Endothelial cell of umbilical vein (primary cell): ENCODE data around the gene ANAPC5. TPM values are rescaled to one million over a fixed set of nuclear protein-coding genes. Genes with fewer than 3 reads are reported as not detected.

Experiments used
- BruUV-seq: library from RNA; stranded (reverse); fragments of 400-500 nt; replicated peaks from 2 replicates; lab custom pipeline; 2021; lab: Mats Ljungman, UMichigan
- CTCF ChIA-PET: fragments of 300-600, 350-600 bp; sonication (Branson Sonifier 250); formaldehyde crosslinking; loops from one replicate; lab custom pipeline; 2021; ENCODE audit warnings: antibody characterized with exemption, inconsistent platforms; lab: Charles Lee
- POLR2A ChIA-PET: fragments of 300-600, 350-600 bp; sonication (Branson Sonifier 250); formaldehyde crosslinking; loops from one replicate; lab custom pipeline; 2021; ENCODE audit warnings: antibody characterized with exemption, inconsistent platforms; lab: Charles Lee
- DNase-seq: peaks from one replicate; pipeline ENCODE4 v3.0.0-alpha.2; 2011; ENCODE audit warnings: low read depth, low spot score
- FAIRE-seq: peaks from 2 replicates; lab custom pipeline; 2011; peaks lifted over from hg19 to GRCh38; lab: Jason Lieb, UNC
- H2AFZ ChIP-seq: 2 replicates; pipeline ENCODE4 v1.6.0; 2012; ENCODE audit warnings: low read depth, low read length, control low read depth, inconsistent platforms
- H3K27ac ChIP-seq: 2 replicates; pipeline ENCODE4 v1.5.1; 2011; ENCODE audit warnings: low read depth, mild to moderate bottlenecking, control low read depth, low read length, moderate library complexity; ENCODE audit not compliant: insufficient read depth
- H3K27me3 ChIP-seq, 2 experiments: 2 replicates each; pipeline versions ENCODE4 v1.6.0 to v1.6.1; 2011; ENCODE audit warnings: low read length in 2 of 2, mixed read lengths in 1 of 2; ENCODE audit not compliant: control insufficient read depth in 2 of 2, insufficient read depth in 2 of 2
- H3K36me3 ChIP-seq, 2 experiments: 2 replicates in 1 of 2; 3 replicates in 1 of 2; pipeline ENCODE4 v1.5.1; 2011; ENCODE audit warnings: low read length in 2 of 2, mild to moderate bottlenecking in 1 of 2, moderate library complexity in 1 of 2; ENCODE audit not compliant: control insufficient read depth in 2 of 2, insufficient read depth in 2 of 2; ENCODE audit errors: extremely low read depth in 1 of 2
- H3K4me1 ChIP-seq: 3 replicates; pipeline ENCODE4 v1.5.1; 2011; ENCODE audit warnings: mild to moderate bottlenecking, low read length; ENCODE audit not compliant: control insufficient read depth, insufficient read depth; ENCODE audit errors: extremely low read depth
- H3K4me2 ChIP-seq: 2 replicates; pipeline ENCODE4 v1.6.1; 2011; ENCODE audit warnings: low read length, control low read depth, mixed read lengths; ENCODE audit not compliant: insufficient read depth
- H3K4me3 ChIP-seq, 3 experiments: fragments of 200-600 bp in 1 of 3; sonication (generic), shearing (Covaris generic) in 1 of 3; replicated peaks in 1 of 3; 2 replicates each; pipeline ENCODE4 v1.5.1; 2011 to 2016; ENCODE audit warnings: control low read depth in 3 of 3, low read length in 3 of 3, mild to moderate bottlenecking in 2 of 3, inconsistent platforms in 1 of 3, low read depth in 1 of 3, moderate library complexity in 1 of 3; ENCODE audit not compliant: insufficient read depth in 1 of 3
- H3K79me2 ChIP-seq: 2 replicates; pipeline ENCODE4 v1.6.0; 2012; ENCODE audit warnings: low read length, inconsistent platforms; ENCODE audit not compliant: control insufficient read depth, insufficient read depth
- H3K9ac ChIP-seq: replicated peaks from 2 replicates; pipeline ENCODE3; 2011; ENCODE audit warnings: low read length, control low read depth; ENCODE audit not compliant: insufficient read depth; ENCODE audit errors: extremely low read depth
- H3K9me1 ChIP-seq: replicated peaks from 3 replicates; pipeline ENCODE4 v1.6.0; 2011; ENCODE audit warnings: mild to moderate bottlenecking, low read length; ENCODE audit not compliant: control insufficient read depth, insufficient read depth; ENCODE audit errors: extremely low read depth
- H3K9me3 ChIP-seq: replicated peaks from 2 replicates; pipeline ENCODE4 v1.5.1; 2012; ENCODE audit warnings: low read length, inconsistent platforms; ENCODE audit not compliant: control insufficient read depth, insufficient read depth
- H4K20me1 ChIP-seq: replicated peaks from 2 replicates; pipeline ENCODE3; 2011; ENCODE audit warnings: mild to moderate bottlenecking, low read length; ENCODE audit not compliant: control insufficient read depth, insufficient read depth; ENCODE audit errors: extremely low read depth
- EZH2 ChIP-seq: IDR thresholded peaks from 2 replicates; pipeline ENCODE4 v1.6.1; 2012; ENCODE audit warnings: borderline replicate concordance, low read depth, mild to moderate bottlenecking, moderate library complexity, low read length, inconsistent platforms; ENCODE audit not compliant: severe bottlenecking
- FOS ChIP-seq: IDR thresholded peaks from 2 replicates; pipeline ENCODE4 v1.6.1; 2011; ENCODE audit warnings: mild to moderate bottlenecking, low read length, moderate library complexity, borderline replicate concordance; ENCODE audit not compliant: insufficient read depth
- GATA2 ChIP-seq: IDR thresholded peaks from 2 replicates; pipeline ENCODE4 v1.7.0; 2011; ENCODE audit warnings: low read depth, mild to moderate bottlenecking, moderate library complexity, mixed read lengths, low read length; ENCODE audit not compliant: insufficient read length, insufficient read depth
- JUN ChIP-seq: IDR thresholded peaks from 2 replicates; pipeline ENCODE4 v1.6.1; 2011; ENCODE audit warnings: borderline replicate concordance, low read depth; ENCODE audit not compliant: insufficient read length, insufficient read depth
- MYC ChIP-seq: IDR thresholded peaks from one replicate; pipeline ENCODE4 v1.6.1; 2011; ENCODE audit warnings: mild to moderate bottlenecking, low read depth, low read length
- POLR2A ChIP-seq: IDR thresholded peaks from 2 replicates; pipeline ENCODE4 v1.6.1; 2012; ENCODE audit warnings: low read depth, mild to moderate bottlenecking, control low read depth, low read length
- POLR2AphosphoS5 ChIP-seq: IDR thresholded peaks from 2 replicates; pipeline ENCODE4 v1.6.1; 2012; ENCODE audit warnings: low read depth, mild to moderate bottlenecking, control low read depth, low read length, moderate library complexity; ENCODE audit not compliant: insufficient read depth
- dilution Hi-C: fragments of 300-500 bp; cut with MboI; formaldehyde crosslinking; loops from one replicate; pipeline ENCODE4 v1.15.0; 2019; ENCODE audit warnings: low sequenced_read_pairs; ENCODE audit not compliant: extremely low pct_ligation_motif_present
- intact Hi-C: fragments of 100-400 bp; cut with micrococcal nuclease; formaldehyde crosslinking; loops from one replicate; pipeline ENCODE4 v1.10.0; 2022
- polyA plus RNA-seq, 4 experiments: library from polyadenylated mRNA; depleted of rRNA in 3 of 4; stranded (reverse) in 3 of 4; unstranded in 1 of 4; fragments of >200 nt; gene quantifications; 2 replicates each; pipeline versions ENCODE4 v1.2.1 to v1.2.3, GENCODE V29; 2011 to 2012; ENCODE audit warnings: missing spikeins in 1 of 4
- total RNA-seq: library from RNA; stranded (reverse); gene quantifications from 2 replicates; pipeline ENCODE4 v1.2.3, GENCODE V29; 2021
- TF ChIP-seq, protein P1 (sequence below): IDR thresholded peaks from 2 replicates; pipeline ENCODE4 v1.6.1; 2011; ENCODE audit not compliant: insufficient read depth, insufficient read length
- TF ChIP-seq, protein P2 (sequence below), 2 donors: IDR thresholded peaks; 1 replicate in 1 of 2; 2 replicates in 1 of 2; pipeline ENCODE4 v1.5.1; 2011; ENCODE audit warnings: low read length in 2 of 2, mild to moderate bottlenecking in 2 of 2, moderate library complexity in 2 of 2, control low read depth in 1 of 2, inconsistent platforms in 1 of 2, low read depth in 1 of 2; ENCODE audit not compliant: insufficient read depth in 1 of 2; ENCODE audit errors: extremely low read depth in 1 of 2

The ANAPC5 gene
- total and polyA plus RNA-seq, 2 donors (not counting 3 experiments of a cell fraction or from before 2014, with no cell fraction given) = 133 to 168 TPM

DNA sequence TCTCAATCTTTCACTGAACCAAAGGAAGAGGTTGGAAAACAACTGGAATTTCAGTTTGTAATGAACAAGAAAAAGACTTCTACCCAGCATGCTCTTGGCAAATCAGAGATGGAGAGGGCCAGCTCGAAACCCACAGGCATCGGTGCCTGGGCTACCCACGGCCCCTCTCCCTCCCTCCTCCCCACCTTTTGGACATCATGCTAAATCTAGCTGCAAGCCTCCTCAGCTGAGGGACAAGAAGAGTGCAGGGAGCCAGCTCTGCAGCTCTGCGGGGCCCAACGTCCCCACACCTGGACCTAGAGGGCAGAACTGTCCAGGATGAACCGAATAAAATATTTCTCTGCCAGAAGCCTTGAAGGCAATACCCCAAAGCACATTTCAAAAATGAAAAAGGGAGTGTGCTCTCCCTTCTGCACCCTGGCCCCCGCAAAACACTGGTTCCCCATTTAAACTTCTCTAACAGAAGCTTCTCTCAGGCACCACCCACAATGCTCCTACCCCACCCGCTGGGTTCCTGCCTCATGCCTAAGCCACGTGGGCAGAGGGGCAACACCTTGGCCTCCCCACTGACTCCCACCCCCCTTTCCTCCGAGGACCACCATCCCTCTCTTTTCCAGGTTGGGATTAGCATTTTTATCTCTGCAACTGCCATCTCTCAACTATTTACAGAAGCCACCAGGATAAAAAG, 63.9 kb downstream of the ANAPC5 start:
- Histone ChIP-seq H3K4me3 (no peak overlapping the region), H3K27me3 (no peaks in the 10 kb centered on the region), H3K9me3 (no peaks in the 10 kb centered on the region), H3K27ac (no peak overlapping the region), H2AFZ (no peak overlapping the region), H3K79me2 (peaks cover 36% of the 10 kb centered on the region), H3K9me1 (no peaks in the 10 kb centered on the region), H3K36me3 (no peaks in the 10 kb centered on the region), H3K4me1 (peaks cover 6% of the 10 kb centered on the region), H3K9ac (no peak overlapping the region), H3K4me2 (no peak overlapping the region), H4K20me1 (peaks cover 4% of the 10 kb centered on the region)
- no peak for FAIRE-seq
- POLR2A ChIA-PET = no interaction called here
- no TSS peak for BruUV-seq
- CTCF ChIA-PET = interaction anchor here (2.1 kb wide), 2 partner anchors 8 to 9 kb away, joined by 5 to 7 read pairs; partner anchors contain the start of gene CAMKK2
- dilution Hi-C loops = no loop called here
- TF ChIP-seq FOS (no peak), POLR2A (no peak), JUN (no peak), EZH2 (no peak), MYC (no peak), POLR2AphosphoS5 (no peak), GATA2 (no peak)
- TF ChIP-seq, protein P1, sequence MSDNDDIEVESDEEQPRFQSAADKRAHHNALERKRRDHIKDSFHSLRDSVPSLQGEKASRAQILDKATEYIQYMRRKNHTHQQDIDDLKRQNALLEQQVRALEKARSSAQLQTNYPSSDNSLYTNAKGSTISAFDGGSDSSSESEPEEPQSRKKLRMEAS = no peak
- TF ChIP-seq, protein P2, sequence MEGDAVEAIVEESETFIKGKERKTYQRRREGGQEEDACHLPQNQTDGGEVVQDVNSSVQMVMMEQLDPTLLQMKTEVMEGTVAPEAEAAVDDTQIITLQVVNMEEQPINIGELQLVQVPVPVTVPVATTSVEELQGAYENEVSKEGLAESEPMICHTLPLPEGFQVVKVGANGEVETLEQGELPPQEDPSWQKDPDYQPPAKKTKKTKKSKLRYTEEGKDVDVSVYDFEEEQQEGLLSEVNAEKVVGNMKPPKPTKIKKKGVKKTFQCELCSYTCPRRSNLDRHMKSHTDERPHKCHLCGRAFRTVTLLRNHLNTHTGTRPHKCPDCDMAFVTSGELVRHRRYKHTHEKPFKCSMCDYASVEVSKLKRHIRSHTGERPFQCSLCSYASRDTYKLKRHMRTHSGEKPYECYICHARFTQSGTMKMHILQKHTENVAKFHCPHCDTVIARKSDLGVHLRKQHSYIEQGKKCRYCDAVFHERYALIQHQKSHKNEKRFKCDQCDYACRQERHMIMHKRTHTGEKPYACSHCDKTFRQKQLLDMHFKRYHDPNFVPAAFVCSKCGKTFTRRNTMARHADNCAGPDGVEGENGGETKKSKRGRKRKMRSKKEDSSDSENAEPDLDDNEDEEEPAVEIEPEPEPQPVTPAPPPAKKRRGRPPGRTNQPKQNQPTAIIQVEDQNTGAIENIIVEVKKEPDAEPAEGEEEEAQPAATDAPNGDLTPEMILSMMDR (IDR thresholded peaks at IDR 0.05; ENCODE audit: extremely low read depth in 1 of 2, insufficient read depth in 1 of 2, low read depth in 1 of 2, low read length in 2 of 2) = no peak
- DNase-seq = no peak
- intact Hi-C loops = no loop called here
